Measurements from ENCODE around the gene MGP.

- TF ChIP-seq POLR2A (IDR thresholded peaks at IDR 0.05) (no peak), CTCF (IDR thresholded peaks at IDR 0.05) (no peak)
These were observed 34.9 kb upstream of the MGP start for GRCh38 chr12:14920475-14921126.

All from testis (tissue), 2 donors.